ENCODE data around the gene BBS9. TPM values are rescaled to one million over a fixed set of nuclear protein-coding genes. Genes with fewer than 3 reads are reported as not detected.

BBS9 gene
- total RNA-seq, 2 experiments from 2014 or later = 8.9 to 10.1 TPM

DNA sequence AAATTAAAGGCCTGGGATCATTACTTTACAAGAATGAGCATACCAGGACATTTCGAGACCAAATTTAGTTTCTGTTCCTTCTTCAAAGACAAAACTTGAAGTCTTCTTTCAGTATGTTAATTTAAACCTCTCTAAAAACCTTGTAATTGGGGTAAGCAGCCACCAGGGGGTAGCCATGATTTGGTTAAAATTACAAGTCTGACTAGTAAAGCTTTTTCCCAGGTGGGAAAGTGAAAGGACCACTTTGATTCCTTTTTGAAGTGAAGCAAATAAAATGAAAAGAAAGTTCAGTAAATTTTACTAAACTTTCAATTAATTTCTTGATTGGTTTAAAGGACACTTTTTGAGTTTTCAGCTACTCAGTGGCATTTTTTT lies 294.3 kb downstream of the BBS9 start:
- H3K27me3 Mint-ChIP-seq = no peaks in the 10 kb centered on the region
- H3K36me3 Mint-ChIP-seq (ENCODE audit: low read depth) = no peaks in the 10 kb centered on the region
- H3K9me3 Mint-ChIP-seq = no peaks in the 10 kb centered on the region
- no peaks in the 10 kb centered on the region for H3K4me1 Mint-ChIP-seq
- no peak overlapping the region for H3K4me3 Mint-ChIP-seq
- POLR2A ChIA-PET = no interaction called here
- H3K27ac Mint-ChIP-seq = no peak overlapping the region
- CTCF ChIA-PET = no interaction called here
- DNase-seq = no peak

DNA sequence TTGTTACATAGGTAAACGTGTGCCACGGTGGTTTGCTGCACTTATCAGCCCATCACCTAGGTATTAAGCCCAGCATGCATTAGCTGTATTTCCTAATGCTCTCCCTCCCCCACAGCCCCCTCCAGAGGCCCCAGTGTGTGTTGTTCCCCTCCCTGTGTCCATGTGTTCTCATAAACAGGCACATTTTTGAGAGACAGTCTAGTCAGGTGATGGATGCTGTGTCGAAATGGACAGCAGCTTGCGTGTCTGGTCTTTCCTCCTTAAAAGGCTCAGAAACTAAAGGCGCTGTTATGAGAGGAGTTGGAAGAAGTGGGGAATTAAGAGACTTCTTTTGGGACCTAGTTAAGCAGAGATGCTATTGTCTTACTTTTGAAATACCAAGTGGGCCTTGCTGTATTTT lies 296.0 kb downstream of the BBS9 start:
- H3K4me3 Mint-ChIP-seq = no peak overlapping the region
- H3K27ac Mint-ChIP-seq = no peak overlapping the region
- CTCF ChIA-PET = no interaction called here

DNA sequence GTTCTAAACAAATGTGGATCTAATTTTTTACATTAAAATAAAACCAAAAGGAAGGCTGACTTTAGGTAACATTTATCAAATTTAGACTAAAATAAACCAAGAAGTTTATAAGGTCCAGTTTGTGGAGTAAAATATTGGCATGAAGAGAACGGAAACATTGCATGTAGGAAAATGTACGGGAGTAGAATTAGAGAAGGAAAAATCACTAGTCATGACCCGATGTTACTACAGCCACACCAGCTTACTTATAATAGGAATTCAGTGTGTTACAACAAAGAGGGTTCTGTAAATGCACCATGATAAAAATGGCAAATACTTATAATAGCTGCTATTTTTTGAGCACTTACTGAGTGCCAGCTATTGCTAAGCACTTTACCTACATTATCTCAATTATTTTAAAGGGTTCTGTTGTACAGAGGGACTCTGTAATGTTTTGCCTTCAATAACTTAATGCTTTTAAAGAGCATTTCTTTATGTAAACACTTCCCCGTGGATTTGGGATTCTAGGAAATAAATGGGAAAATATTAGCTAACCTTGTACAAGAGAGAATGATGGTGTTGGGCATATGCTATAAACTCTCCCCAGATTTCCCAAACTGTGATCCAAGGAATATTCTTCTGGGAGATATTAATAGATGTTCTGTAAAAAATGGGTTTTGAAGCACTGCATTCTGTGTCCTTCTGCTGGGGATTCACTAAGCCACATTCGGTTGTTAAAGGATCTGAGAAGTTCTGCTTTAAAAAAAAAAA lies 296.7 kb downstream of the BBS9 start:
- Mint-ChIP-seq H3K27ac (no peak overlapping the region), H3K4me1 (no peaks in the 10 kb centered on the region), H3K4me3 (no peak overlapping the region), H3K9me3 (no peaks in the 10 kb centered on the region), H3K36me3 (ENCODE audit: low read depth) (no peaks in the 10 kb centered on the region), H3K27me3 (no peaks in the 10 kb centered on the region)
- DNase-seq = no peak
- ChIA-PET POLR2A (no interaction called here), CTCF (no interaction called here)

More for the DNA sequence above, 296.0 kb downstream of the BBS9 start:
- no peaks in the 10 kb centered on the region for H3K4me1 Mint-ChIP-seq
- H3K9me3 Mint-ChIP-seq = no peaks in the 10 kb centered on the region
- POLR2A ChIA-PET = no interaction called here
- no peaks in the 10 kb centered on the region for H3K27me3 Mint-ChIP-seq
- H3K36me3 Mint-ChIP-seq (ENCODE audit: low read depth) = no peaks in the 10 kb centered on the region
- no peak for DNase-seq

DNA sequence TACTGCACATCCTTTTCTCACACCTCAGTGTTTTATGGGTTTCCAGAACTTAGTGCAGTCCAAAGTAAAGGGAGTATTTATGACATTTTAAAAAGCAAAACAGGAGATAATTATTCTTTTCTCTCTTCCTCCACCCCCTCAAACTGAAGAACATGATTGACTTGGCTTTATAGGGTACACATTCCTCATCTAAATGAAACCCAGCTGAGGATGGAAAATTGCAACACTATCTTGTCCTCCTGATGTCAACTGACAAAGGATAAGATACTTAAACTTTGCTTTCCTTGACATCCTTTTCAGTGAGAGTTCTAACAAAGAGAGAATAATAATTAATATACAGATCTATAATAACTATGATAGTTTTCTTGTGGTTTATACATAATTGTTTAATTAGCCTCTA lies 299.1 kb downstream of the BBS9 start:
- Mint-ChIP-seq H3K4me3 (no peak overlapping the region), H3K4me1 (no peaks in the 10 kb centered on the region), H3K36me3 (ENCODE audit: low read depth) (no peaks in the 10 kb centered on the region), H3K27me3 (no peaks in the 10 kb centered on the region), H3K27ac (no peak overlapping the region), H3K9me3 (no peaks in the 10 kb centered on the region)
- ChIA-PET CTCF (no interaction called here), POLR2A (no interaction called here)
- DNase-seq = no peak

DNA sequence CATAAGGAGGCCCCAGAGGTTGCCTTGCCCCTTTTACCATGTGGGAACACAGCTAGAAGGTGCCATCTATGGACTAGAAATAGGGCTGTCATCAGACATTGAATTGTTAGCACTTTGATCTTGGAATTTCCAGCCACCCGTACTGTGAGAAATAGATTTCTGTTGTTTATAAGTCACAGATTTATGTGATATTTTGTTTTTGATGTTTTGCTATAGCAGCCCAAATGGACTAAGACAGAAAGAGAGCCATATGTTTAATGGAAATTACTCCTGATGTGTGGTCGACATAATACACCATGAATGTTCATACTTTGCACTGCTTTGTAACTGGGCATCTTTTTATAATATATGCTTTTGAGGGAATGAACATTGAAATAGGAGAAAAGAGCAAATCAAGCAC lies 302.2 kb downstream of the BBS9 start:
- no peaks in the 10 kb centered on the region for H3K27me3 Mint-ChIP-seq
- DNase-seq = no peak
- POLR2A ChIA-PET = no interaction called here
- H3K27ac Mint-ChIP-seq = no peak overlapping the region
- H3K4me1 Mint-ChIP-seq = no peaks in the 10 kb centered on the region
- no peaks in the 10 kb centered on the region for H3K36me3 Mint-ChIP-seq (ENCODE audit: low read depth)
- no peaks in the 10 kb centered on the region for H3K9me3 Mint-ChIP-seq
- CTCF ChIA-PET = interaction anchor here (0.6 to 0.7 kb wide), 2 partner anchors 96 to 672 kb away, joined by 3 read pairs; no protein-coding TSS in a partner anchor
- no peak overlapping the region for H3K4me3 Mint-ChIP-seq

DNA sequence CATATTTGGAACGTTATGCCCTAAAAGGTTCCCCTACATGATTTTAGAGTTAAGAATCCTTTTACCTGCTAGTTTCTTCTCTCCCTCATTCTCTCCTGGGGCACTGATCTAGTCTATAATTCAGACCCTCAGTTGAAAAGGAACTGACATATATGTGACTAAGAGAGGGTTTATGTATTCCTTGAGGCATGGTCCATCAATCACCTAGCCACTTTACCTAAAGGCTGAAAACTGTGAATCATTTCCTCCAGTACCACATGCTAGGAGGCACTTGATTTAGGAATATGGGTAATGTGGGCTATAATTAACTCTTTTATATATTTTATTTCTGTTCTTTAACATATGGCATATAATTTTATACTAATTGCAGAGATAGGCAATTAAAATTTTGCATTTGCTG lies 303.5 kb downstream of the BBS9 start:
- no peaks in the 10 kb centered on the region for H3K36me3 Mint-ChIP-seq (ENCODE audit: low read depth)
- no peaks in the 10 kb centered on the region for H3K9me3 Mint-ChIP-seq
- H3K4me3 Mint-ChIP-seq = no peak overlapping the region
- no peak overlapping the region for H3K27ac Mint-ChIP-seq
- ChIA-PET POLR2A (no interaction called here), CTCF (no interaction called here)
- H3K4me1 Mint-ChIP-seq = no peaks in the 10 kb centered on the region
- DNase-seq = no peak
- no peaks in the 10 kb centered on the region for H3K27me3 Mint-ChIP-seq

DNA sequence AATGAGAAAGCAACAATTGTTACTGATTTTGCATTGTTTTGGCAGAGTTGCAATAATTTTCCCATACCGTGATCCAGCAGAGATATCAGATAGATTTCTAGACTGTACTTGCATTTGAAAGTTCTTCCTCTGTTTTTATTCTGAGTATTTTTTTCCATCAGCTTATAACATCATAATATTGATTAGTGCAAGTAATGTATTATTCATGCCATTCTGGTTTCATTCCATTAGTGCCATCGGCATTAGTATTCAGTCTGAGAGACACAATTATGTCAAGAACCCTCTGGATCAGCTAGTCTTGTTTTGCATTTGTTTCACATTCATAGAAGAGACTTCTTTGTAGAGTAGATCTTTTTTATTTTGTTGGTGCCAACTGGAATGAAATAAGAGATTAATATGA lies 304.0 kb downstream of the BBS9 start:
- Mint-ChIP-seq H3K27ac (no peak overlapping the region), H3K4me1 (no peaks in the 10 kb centered on the region), H3K36me3 (ENCODE audit: low read depth) (no peaks in the 10 kb centered on the region), H3K27me3 (no peaks in the 10 kb centered on the region), H3K4me3 (no peak overlapping the region), H3K9me3 (no peaks in the 10 kb centered on the region)
- ChIA-PET CTCF (no interaction called here), POLR2A (no interaction called here)
- no peak for DNase-seq

DNA sequence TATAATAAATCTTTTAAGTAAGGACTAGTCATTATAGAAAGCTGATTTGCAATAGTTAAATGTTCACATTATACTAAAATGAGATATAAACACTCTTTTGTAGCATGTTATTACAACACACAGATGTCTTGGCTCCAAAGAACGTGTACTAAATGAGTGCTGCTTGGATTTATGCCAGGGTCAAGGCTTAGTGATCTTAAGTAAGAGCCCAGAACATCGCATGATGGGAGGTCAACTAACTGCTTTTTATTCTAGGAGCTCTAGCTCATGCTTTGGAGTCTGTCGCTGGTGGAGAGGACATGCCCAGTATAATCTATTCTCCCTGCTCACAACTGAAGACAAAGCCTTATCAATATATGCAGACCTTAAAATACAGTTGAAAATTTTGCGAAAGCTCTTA lies 315.1 kb downstream of the BBS9 start:
- no peak overlapping the region for H3K4me3 Mint-ChIP-seq
- H3K27ac Mint-ChIP-seq = no peak overlapping the region
- peaks cover 3% of the 10 kb centered on the region for H3K9me3 Mint-ChIP-seq
- H3K36me3 Mint-ChIP-seq (ENCODE audit: low read depth) = no peaks in the 10 kb centered on the region
- CTCF ChIA-PET = interaction anchor here (0.6 kb wide), 1 partner anchor 219 kb away, joined by 3 read pairs; no protein-coding TSS in a partner anchor
- peaks cover 4% of the 10 kb centered on the region for H3K4me1 Mint-ChIP-seq
- POLR2A ChIA-PET = no interaction called here
- no peaks in the 10 kb centered on the region for H3K27me3 Mint-ChIP-seq
- no peak for DNase-seq

DNA sequence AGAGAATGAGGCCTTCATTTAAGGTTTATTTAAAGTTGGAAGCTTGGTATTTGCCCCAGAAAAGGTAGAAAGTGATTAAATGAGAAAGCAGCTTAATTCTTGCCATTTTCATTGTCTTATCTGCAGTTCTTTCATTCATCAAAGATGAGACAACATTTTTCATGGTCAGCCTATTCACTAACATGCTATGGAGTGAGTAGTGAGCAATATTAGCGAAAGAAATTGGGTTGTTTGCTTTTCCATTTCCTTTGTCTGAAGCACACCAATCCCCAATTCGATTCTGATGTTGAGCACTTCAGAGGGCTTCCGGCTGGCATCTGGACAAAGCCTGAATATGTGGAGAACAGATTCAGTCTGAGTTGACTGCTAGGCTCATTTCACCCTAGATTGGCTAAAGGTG lies 317.2 kb downstream of the BBS9 start:
- Mint-ChIP-seq H3K27ac (no peak overlapping the region), H3K9me3 (peaks cover 3% of the 10 kb centered on the region), H3K4me3 (no peak overlapping the region), H3K27me3 (no peaks in the 10 kb centered on the region), H3K36me3 (ENCODE audit: low read depth) (no peaks in the 10 kb centered on the region), H3K4me1 (peaks cover 11% of the 10 kb centered on the region)
- POLR2A ChIA-PET = no interaction called here
- CTCF ChIA-PET = no interaction called here
- no peak for DNase-seq

DNA sequence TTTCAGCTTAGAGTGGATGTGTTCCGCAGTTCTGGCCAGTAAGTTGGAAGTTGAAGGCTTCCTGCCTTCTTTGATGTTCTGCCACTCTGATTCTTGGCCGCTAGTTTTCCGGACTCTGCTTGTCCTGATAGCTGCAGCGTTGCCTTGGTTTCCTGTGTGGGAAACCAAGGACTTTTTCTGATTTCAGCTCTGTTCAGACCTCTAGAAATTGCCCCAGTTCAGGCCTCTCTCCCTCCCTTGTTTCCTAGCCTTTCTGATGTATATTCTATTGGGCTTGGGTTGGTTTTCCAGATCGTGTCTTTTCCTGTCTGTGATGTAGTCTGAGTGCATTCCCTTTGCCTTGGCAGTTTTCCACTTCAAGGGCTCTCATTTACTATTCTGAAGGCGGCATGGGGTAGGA lies 318.7 kb downstream of the BBS9 start:
- Mint-ChIP-seq H3K9me3 (peaks cover 3% of the 10 kb centered on the region), H3K4me3 (no peak overlapping the region), H3K27ac (no peak overlapping the region), H3K36me3 (ENCODE audit: low read depth) (no peaks in the 10 kb centered on the region), H3K27me3 (no peaks in the 10 kb centered on the region), H3K4me1 (peaks cover 11% of the 10 kb centered on the region)
- POLR2A ChIA-PET = no interaction called here
- CTCF ChIA-PET = no interaction called here
- DNase-seq = no peak

DNA sequence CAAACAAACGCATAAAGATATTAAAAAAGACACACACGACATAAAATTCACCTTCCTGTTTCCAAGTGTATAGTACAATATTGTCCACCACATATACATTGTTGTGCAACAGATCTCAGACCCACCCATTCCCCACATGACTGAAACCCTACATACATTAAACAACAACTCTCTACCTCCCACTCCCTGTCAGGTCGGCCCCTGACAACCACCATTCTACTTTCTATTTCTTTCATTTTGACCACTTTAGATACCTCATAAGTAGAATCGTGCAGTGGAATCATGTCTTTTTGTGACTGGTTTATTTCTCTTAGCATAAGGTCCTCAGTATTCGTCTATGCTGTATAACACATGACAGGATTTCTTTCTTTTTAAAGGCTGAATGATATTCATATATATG lies 320.5 kb downstream of the BBS9 start:
- POLR2A ChIA-PET = no interaction called here
- CTCF ChIA-PET = no interaction called here
- H3K27ac Mint-ChIP-seq = no peak overlapping the region
- H3K36me3 Mint-ChIP-seq (ENCODE audit: low read depth) = no peaks in the 10 kb centered on the region
- H3K9me3 Mint-ChIP-seq = peaks cover 3% of the 10 kb centered on the region
- H3K4me1 Mint-ChIP-seq = peaks cover 11% of the 10 kb centered on the region
- H3K27me3 Mint-ChIP-seq = no peaks in the 10 kb centered on the region
- no peak for DNase-seq
- H3K4me3 Mint-ChIP-seq = no peak overlapping the region

DNA sequence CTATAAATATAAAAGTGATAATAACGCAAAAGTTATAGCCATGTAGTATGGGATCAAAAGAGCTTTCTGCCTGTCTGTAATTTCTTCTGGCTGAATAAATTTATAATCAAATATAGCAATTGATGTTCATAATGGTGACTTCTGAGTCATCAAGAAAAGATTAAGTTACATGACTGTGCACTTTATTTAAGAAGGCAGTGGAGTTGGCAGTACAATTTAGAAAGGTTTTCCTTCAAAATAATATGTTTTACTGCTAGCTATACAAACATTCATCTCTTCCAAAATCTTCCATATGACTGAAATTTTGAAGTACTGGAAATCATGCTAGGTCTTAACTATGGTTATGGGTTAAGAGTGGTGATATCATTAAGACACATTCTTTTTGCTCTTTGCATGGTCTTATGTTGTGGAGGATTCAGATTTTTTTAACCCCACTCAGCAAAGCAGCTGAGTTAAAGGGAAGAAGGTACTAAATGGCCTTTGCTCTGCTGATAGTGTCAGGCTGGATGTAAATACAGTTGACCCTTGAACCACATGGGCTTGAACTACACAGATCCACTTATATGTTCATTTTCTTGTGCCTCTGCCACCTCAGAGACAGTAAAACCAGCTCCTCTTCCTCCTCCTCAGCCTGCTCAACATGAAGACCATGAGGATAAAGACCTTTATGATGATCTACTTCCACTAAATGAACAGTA lies 323.6 kb downstream of the BBS9 start:
- H3K27me3 Mint-ChIP-seq = no peaks in the 10 kb centered on the region
- CTCF ChIA-PET = interaction anchor here (0.7 kb wide), 1 partner anchor 79 kb away, joined by 3 read pairs; no protein-coding TSS in a partner anchor
- POLR2A ChIA-PET = no interaction called here
- no peaks in the 10 kb centered on the region for H3K36me3 Mint-ChIP-seq (ENCODE audit: low read depth)
- no peak for DNase-seq
- peaks cover 10% of the 10 kb centered on the region for H3K4me1 Mint-ChIP-seq
- peaks cover 3% of the 10 kb centered on the region for H3K9me3 Mint-ChIP-seq
- H3K4me3 Mint-ChIP-seq = no peak overlapping the region
- H3K27ac Mint-ChIP-seq = no peak overlapping the region

DNA sequence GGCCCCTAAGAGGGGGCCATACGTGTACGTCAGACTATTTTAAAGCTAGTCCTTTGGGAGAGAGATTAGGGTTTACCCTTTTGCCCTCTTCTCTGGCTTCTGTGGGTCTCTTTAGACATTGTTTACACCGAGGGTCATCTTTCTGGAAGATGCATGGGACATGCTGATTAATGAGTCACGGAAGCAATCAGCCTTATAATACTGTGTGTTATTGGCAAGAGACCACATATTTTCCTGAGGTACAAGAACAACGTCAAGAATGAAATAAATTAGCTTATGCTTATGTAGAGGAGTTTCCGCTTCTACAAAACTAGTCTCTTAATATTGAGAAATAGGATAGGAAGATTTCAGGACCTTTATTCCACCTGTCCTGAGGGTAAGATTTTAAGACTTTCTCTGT lies 327.7 kb downstream of the BBS9 start:
- ChIA-PET CTCF (no interaction called here), POLR2A (no interaction called here)
- DNase-seq = no peak
- no peaks in the 10 kb centered on the region for H3K9me3 Mint-ChIP-seq
- no peaks in the 10 kb centered on the region for H3K36me3 Mint-ChIP-seq (ENCODE audit: low read depth)
- no peaks in the 10 kb centered on the region for H3K4me1 Mint-ChIP-seq
- no peak overlapping the region for H3K4me3 Mint-ChIP-seq
- no peak overlapping the region for H3K27ac Mint-ChIP-seq
- no peaks in the 10 kb centered on the region for H3K27me3 Mint-ChIP-seq

DNA sequence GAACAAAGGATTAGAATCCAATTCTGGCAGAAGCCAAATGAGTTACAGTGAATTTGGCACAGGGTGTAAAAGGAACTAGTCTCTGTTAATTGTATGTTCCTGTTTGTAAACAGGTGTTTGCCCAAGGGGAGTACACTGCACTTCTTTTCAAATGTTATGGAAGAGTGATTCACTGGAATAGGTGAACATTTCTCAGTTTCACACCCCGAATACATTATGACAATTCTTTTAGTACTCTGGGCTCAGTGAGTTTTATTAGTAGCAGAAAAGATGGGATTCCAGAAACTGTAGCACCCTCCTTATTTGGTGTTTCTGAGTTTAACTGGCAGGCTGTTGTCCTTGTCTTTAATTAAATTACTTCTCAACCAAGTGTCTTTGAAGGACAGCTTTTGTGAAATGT lies 329.2 kb downstream of the BBS9 start:
- Mint-ChIP-seq H3K27ac (no peak overlapping the region), H3K4me1 (no peaks in the 10 kb centered on the region), H3K36me3 (ENCODE audit: low read depth) (no peaks in the 10 kb centered on the region), H3K4me3 (no peak overlapping the region), H3K9me3 (no peaks in the 10 kb centered on the region), H3K27me3 (no peaks in the 10 kb centered on the region)
- DNase-seq = no peak
- ChIA-PET CTCF (no interaction called here), POLR2A (no interaction called here)

All from activated CD4-positive, alpha-beta T cell treated with anti-CD3 and anti-CD28 coated beads, Interleukin-2, amount 10 ng/mL, durations not matched to agents 7 days and 5 days (primary cell).